HepG2 (cell line): ENCODE data around the gene CHL1. TPM values are rescaled to one million over a fixed set of nuclear protein-coding genes. Genes with fewer than 3 reads are reported as not detected.

ENCODE experiments used
- ATAC-seq: fragments of 200-7000 bp; cut with Tn5 transposase; 3 replicates; pipeline ENCODE4 v1.9.1; 2020; ENCODE audit warnings: mild to moderate bottlenecking, moderate library complexity
- BruUV-seq: library from RNA; stranded (reverse); fragments of 400-500 nt; replicated peaks from 2 replicates; lab custom pipeline; 2021; lab: Mats Ljungman, UMichigan
- CTCF ChIA-PET: fragments of 300-600 bp; formaldehyde crosslinking; extraction: SDS; loops from one replicate; lab custom pipeline; 2021; ENCODE audit warnings: low total read pairs, inconsistent platforms, low intra/inter-chr PET ratio; lab: Yijun Ruan, JAX
- POLR2A ChIA-PET: fragments of 350-600 bp; sonication (Branson Sonifier 250); formaldehyde crosslinking; loops from one replicate; lab custom pipeline; 2020; ENCODE audit warnings: antibody characterized with exemption, inconsistent platforms; lab: Yijun Ruan, JAX
- DNase-seq: peaks from one replicate; pipeline ENCODE4 v3.0.0-alpha.2; 2015; ENCODE audit warnings: low spot score
- FAIRE-seq: peaks from 3 replicates; lab custom pipeline; 2011; peaks lifted over from hg19 to GRCh38; lab: Jason Lieb, UNC
- H2AFZ ChIP-seq: one replicate; pipeline ENCODE4 v1.6.1; 2011; ENCODE audit warnings: low read length, inconsistent platforms
- H3K27ac ChIP-seq: fragments of 300-600 bp; 3 replicates; pipeline ENCODE4 v1.8.0; 2011; ENCODE audit warnings: mixed run types, mild to moderate bottlenecking, mixed read lengths, low read length, inconsistent platforms; ENCODE audit not compliant: insufficient read depth; ENCODE audit errors: extremely low read length
- H3K27me3 ChIP-seq, 2 experiments: fragments of 200-600 bp in 1 of 2; 2 replicates in 1 of 2; 3 replicates in 1 of 2; pipeline versions ENCODE4 v1.6.0 to v1.8.0; 2011; ENCODE audit warnings: low read length in 2 of 2, mild to moderate bottlenecking in 2 of 2, moderate library complexity in 2 of 2, inconsistent platforms in 1 of 2; ENCODE audit not compliant: insufficient read depth in 2 of 2, control insufficient read depth in 1 of 2
- H3K36me3 ChIP-seq, 2 experiments: fragments of 200-600 bp in 1 of 2; replicated peaks in 1 of 2; 2 replicates in 1 of 2; 3 replicates in 1 of 2; pipeline versions ENCODE4 v1.5.1 to v1.8.0; 2011; ENCODE audit warnings: low read length in 2 of 2, inconsistent platforms in 1 of 2; ENCODE audit not compliant: insufficient read depth in 2 of 2, control insufficient read depth in 1 of 2
- H3K4me1 ChIP-seq: 2 replicates; pipeline ENCODE4 v1.5.1; 2012; ENCODE audit warnings: low read length, inconsistent platforms; ENCODE audit not compliant: insufficient read depth
- H3K4me2 ChIP-seq: 2 replicates; pipeline ENCODE4 v1.6.0; 2011; ENCODE audit warnings: low read depth, low read length, inconsistent platforms
- H3K4me3 ChIP-seq, 3 experiments: fragments of 200-600 bp in 1 of 3; sonication (generic), shearing (Covaris generic) in 1 of 3; replicated peaks in 1 of 3; 2 replicates each; pipeline ENCODE4 v1.5.1; 2011 to 2016; ENCODE audit warnings: low read length in 3 of 3, inconsistent platforms in 2 of 3, low read depth in 2 of 3, mild to moderate bottlenecking in 2 of 3, control low read depth in 1 of 3, mixed read lengths in 1 of 3; ENCODE audit not compliant: insufficient read depth in 1 of 3
- H3K79me2 ChIP-seq: one replicate; pipeline ENCODE4 v1.6.1; 2011; ENCODE audit warnings: low read length, inconsistent platforms; ENCODE audit not compliant: insufficient read depth
- H3K9ac ChIP-seq: 2 replicates; pipeline ENCODE4 v1.6.0; 2011; ENCODE audit warnings: mild to moderate bottlenecking, low read depth, low read length, inconsistent platforms; ENCODE audit not compliant: insufficient read depth
- H3K9me3 ChIP-seq: 2 replicates; pipeline ENCODE4 v1.5.1; 2012; ENCODE audit warnings: mild to moderate bottlenecking, low read length
- H4K20me1 ChIP-seq: 2 replicates; pipeline ENCODE4 v1.6.0; 2011; ENCODE audit warnings: inconsistent platforms, mild to moderate bottlenecking, low read length, moderate library complexity; ENCODE audit not compliant: insufficient read depth
- ARID5B ChIP-seq: IDR thresholded peaks from 2 replicates; pipeline ENCODE4 v1.4.0; 2020; ENCODE audit warnings: mild to moderate bottlenecking, missing genetic modification reagents
- ATF6 ChIP-seq: sonication (generic); formaldehyde crosslinking; conservative IDR thresholded peaks from 2 replicates; pipeline ENCODE4 v1.4.0; 2020; ENCODE audit warnings: missing genetic modification reagents
- ATF7 ChIP-seq, 2 experiments: fragments of 450-650 bp in 1 of 2; sonication (generic) in 1 of 2; formaldehyde crosslinking in 1 of 2; IDR thresholded peaks; 2 replicates each; pipeline versions ENCODE4 v1.4.0 to v1.6.1; 2016 to 2020; ENCODE audit warnings: antibody characterized with exemption in 1 of 2, mild to moderate bottlenecking in 1 of 2, missing genetic modification reagents in 1 of 2
- GLMP ChIP-seq: sonication (generic); formaldehyde crosslinking; IDR thresholded peaks from 2 replicates; pipeline ENCODE4 v1.9.0; 2021; ENCODE audit warnings: missing genetic modification reagents, mild to moderate bottlenecking, borderline replicate concordance
- KLF11 ChIP-seq: IDR thresholded peaks from 2 replicates; pipeline ENCODE4 v1.6.1; 2016; ENCODE audit warnings: missing compliant biosample characterization
- MLLT10 ChIP-seq: sonication (generic); formaldehyde crosslinking; IDR thresholded peaks from 2 replicates; pipeline ENCODE4 v1.4.0; 2020; ENCODE audit warnings: missing genetic modification reagents
- RELA ChIP-seq: sonication (generic); formaldehyde crosslinking; IDR thresholded peaks from 2 replicates; pipeline ENCODE4 v1.4.0; 2020; ENCODE audit warnings: missing genetic modification reagents
- REPIN1 ChIP-seq: sonication (generic); formaldehyde crosslinking; IDR thresholded peaks from 2 replicates; pipeline ENCODE4 v1.8.0; 2022; ENCODE audit warnings: missing genetic modification reagents, low read depth, mild to moderate bottlenecking, borderline replicate concordance
- TIGD3 ChIP-seq: sonication (generic); formaldehyde crosslinking; IDR thresholded peaks from 2 replicates; pipeline ENCODE4 v1.5.1; 2020; ENCODE audit warnings: mild to moderate bottlenecking, missing genetic modification reagents, borderline replicate concordance
- ZMYM4 ChIP-seq: sonication (generic); formaldehyde crosslinking; IDR thresholded peaks from 2 replicates; pipeline ENCODE4 v1.8.1; 2023; ENCODE audit warnings: mild to moderate bottlenecking, missing genetic modification reagents
- WGBS: methylation state at CpG from one replicate; pipeline ENCODE4 v1.1.6; 2017; ENCODE audit warnings: low lambda C conversion rate; 5-methylcytosine and 5-hydroxymethylcytosine counted together
- in situ Hi-C: cut with HindIII; loops from 2 replicates; pipeline ENCODE4 v1.10.0; 2017; ENCODE audit warnings: low pct_unique_long_range_greater_than_20kb; ENCODE audit not compliant: extremely low pct_ligation_motif_present
- intact Hi-C: fragments of 100-400 bp; cut with micrococcal nuclease; formaldehyde crosslinking; loops from one replicate; pipeline ENCODE4 v1.10.0; 2022; ENCODE audit not compliant: unreplicated experiment
- polyA plus RNA-seq, 8 experiments: library from polyadenylated mRNA; depleted of rRNA in 3 of 8; stranded (reverse) in 7 of 8; unstranded in 1 of 8; fragments of >200 nt; fragmentation: Illumina TruSeq in 4 of 8; extraction: Trizol in 4 of 8; gene quantifications; 2 replicates each; pipeline versions ENCODE4 v1.2.1 to v1.2.3, GENCODE V29; 2011 to 2016; ENCODE audit warnings: low read depth in 4 of 8, missing spikeins in 1 of 8, mixed read lengths in 1 of 8; ENCODE audit not compliant: insufficient read depth in 1 of 8
- total RNA-seq, 5 experiments: library from RNA; depleted of rRNA; stranded (reverse); fragments of >200 nt; fragmentation: Illumina TruSeq; extraction: Trizol; gene quantifications; 2 replicates each; pipeline ENCODE4 v1.2.3, GENCODE V29; 2016; ENCODE audit warnings: low read depth in 1 of 5

The CHL1 gene
- total and polyA plus RNA-seq, 2 of the 13 experiments (the other 11 are each of a cell fraction or from before 2014, with no cell fraction given): not detected

GRCh38 chr3:317012-317411, 120.4 kb downstream of the CHL1 start:
- Histone ChIP-seq H3K9ac (no peak overlapping the region), H2AFZ (no peak overlapping the region), H3K9me3 (no peaks in the 10 kb centered on the region; the same call in 1 of the 2 replicates), H4K20me1 (no peaks in the 10 kb centered on the region), H3K36me3 (no peaks in the 10 kb centered on the region), H3K4me2 (no peak overlapping the region), H3K27me3 (no peaks in the 10 kb centered on the region), H3K79me2 (no peaks in the 10 kb centered on the region), H3K4me1 (no peaks in the 10 kb centered on the region), H3K4me3 (no peak overlapping the region), H3K27ac (no peak overlapping the region)
- DNase-seq (no peak), FAIRE-seq (no peak), ATAC-seq (no peak)
- in situ Hi-C loops: no loop called here
- intact Hi-C loops: no loop called here
- BruUV-seq: no TSS peak
- CTCF ChIA-PET: no interaction called here
- peak; percentile 90 for TF ChIP-seq ATF7 (IDR thresholded peaks at IDR 0.05)
- TF ChIP-seq ATF7 (CRISPR knock-in tag; IDR thresholded peaks at IDR 0.05): no peak
- TF ChIP-seq RELA (CRISPR knock-in tag): no peak
- no peak for TF ChIP-seq MLLT10 (CRISPR knock-in tag)
- POLR2A ChIA-PET: no interaction called here
- 28% methylated on average over 3 of the region's 3 CpGs for WGBS

- Histone ChIP-seq H3K4me1 (no peaks in the 10 kb centered on the region), H3K27me3 (no peaks in the 10 kb centered on the region), H3K27ac (no peak overlapping the region), H3K36me3 (no peaks in the 10 kb centered on the region), H3K9ac (no peak overlapping the region), H3K9me3 (no peaks in the 10 kb centered on the region), H3K4me3 (no peak overlapping the region), H3K79me2 (no peaks in the 10 kb centered on the region), H3K4me2 (no peak overlapping the region), H4K20me1 (no peaks in the 10 kb centered on the region), H2AFZ (no peak overlapping the region)
- ChIA-PET POLR2A (no interaction called here), CTCF (no interaction called here)
- no peak for FAIRE-seq
- intact Hi-C loops (no loop called here), in situ Hi-C loops (no loop called here)
- DNase-seq: no peak
- no TSS peak for BruUV-seq
- WGBS: 0% methylated on average over 2 of the region's 2 CpGs
- ATAC-seq: no peak
- TF ChIP-seq GLMP (CRISPR knock-in tag) (no peak), ZMYM4 (CRISPR knock-in tag) (no peak), ARID5B (CRISPR knock-in tag) (no peak), KLF11 (no peak), ATF6 (CRISPR knock-in tag) (no peak), REPIN1 (CRISPR knock-in tag) (no peak), TIGD3 (CRISPR knock-in tag) (no peak)
These were observed 122.3 kb downstream of the CHL1 start for GRCh38 chr3:318903-319302.
